Panc1 (cell line): ENCODE results near the gene IPO5. TPM values are rescaled to one million over a fixed set of nuclear protein-coding genes. Genes with fewer than 3 reads are reported as not detected.

Source experiments
- ATAC-seq: fragments of 200-7000 bp; cut with Tn5 transposase; 2 replicates; pipeline ENCODE4 v1.9.1; 2020; ENCODE audit warnings: mild to moderate bottlenecking, moderate library complexity
- BruUV-seq: library from RNA; stranded (reverse); fragments of 400-500 nt; replicated peaks from 2 replicates; lab custom pipeline; 2021; lab: Mats Ljungman, UMichigan
- CTCF ChIA-PET: fragments of 300-600 bp; sonication (Branson Sonifier 250); formaldehyde crosslinking; loops from one replicate; lab custom pipeline; 2022; ENCODE audit warnings: antibody characterized with exemption; lab: Charles Lee
- POLR2A ChIA-PET: fragments of 300-600 bp; sonication (Branson Sonifier 250); formaldehyde crosslinking; loops from one replicate; lab custom pipeline; 2022; ENCODE audit warnings: antibody characterized with exemption; lab: Charles Lee
- DNase-seq: peaks from one replicate; pipeline ENCODE4 v3.0.0-alpha.2; 2010; ENCODE audit warnings: low read depth, low spot score
- H3K27ac ChIP-seq: 2 replicates; pipeline ENCODE4 v1.5.1; 2011; ENCODE audit warnings: mild to moderate bottlenecking, low read length, inconsistent platforms
- H3K27me3 ChIP-seq: fragments of 200-500 bp; sonication (Bioruptor generic); 2 replicates; pipeline ENCODE4 v1.6.0; 2014; ENCODE audit warnings: low read length, inconsistent platforms; ENCODE audit not compliant: control insufficient read depth, insufficient read depth
- H3K36me3 ChIP-seq: fragments of 200-500 bp; sonication (Bioruptor generic); 2 replicates; pipeline ENCODE4 v1.5.1; 2014; ENCODE audit warnings: inconsistent platforms, mild to moderate bottlenecking, low read length, moderate library complexity; ENCODE audit not compliant: control insufficient read depth, insufficient read depth
- H3K4me1 ChIP-seq: 2 replicates; pipeline ENCODE4 v1.5.1; 2011; ENCODE audit warnings: inconsistent platforms, mild to moderate bottlenecking, low read length, moderate library complexity; ENCODE audit not compliant: control insufficient read depth, insufficient read depth
- H3K4me3 ChIP-seq, 2 experiments: 2 replicates each; pipeline ENCODE4 v1.5.1; 2011 to 2012; ENCODE audit warnings: low read depth in 2 of 2, low read length in 2 of 2, mild to moderate bottlenecking in 2 of 2, inconsistent platforms in 1 of 2, moderate library complexity in 1 of 2
- H3K9me3 ChIP-seq: fragments of 200-500 bp; sonication (Bioruptor generic); 2 replicates; pipeline ENCODE4 v1.5.1; 2014; ENCODE audit warnings: low read depth, mild to moderate bottlenecking, inconsistent platforms, low read length, moderate library complexity; ENCODE audit not compliant: control insufficient read depth, insufficient read depth
- CTCF ChIP-seq: fragments of 450-650 bp; IDR thresholded peaks from 2 replicates; pipeline ENCODE4 v1.5.1; 2017; ENCODE audit warnings: mild to moderate bottlenecking
- POLR2AphosphoS5 ChIP-seq: IDR thresholded peaks from 2 replicates; pipeline ENCODE4 v1.6.1; 2012; ENCODE audit warnings: mild to moderate bottlenecking, low read depth, low read length, moderate library complexity
- SIN3A ChIP-seq: IDR thresholded peaks from 2 replicates; pipeline ENCODE4 v1.6.1; 2012; ENCODE audit warnings: low read depth, mild to moderate bottlenecking, low read length, moderate library complexity, borderline replicate concordance; ENCODE audit not compliant: insufficient read depth
- TCF7L2 ChIP-seq: IDR thresholded peaks from 2 replicates; pipeline ENCODE4 v1.6.1; 2011; ENCODE audit warnings: mild to moderate bottlenecking, low read depth, low read length, inconsistent platforms
- in situ Hi-C: cut with HindIII; loops from 2 replicates; pipeline ENCODE4 v1.10.0; 2016; ENCODE audit warnings: low sequenced_read_pairs, low pct_unique_long_range_greater_than_20kb
- intact Hi-C: fragments of 100-400 bp; cut with micrococcal nuclease; formaldehyde crosslinking; loops from one replicate; pipeline ENCODE4 v1.10.0; 2022; ENCODE audit not compliant: unreplicated experiment
- total RNA-seq: library from RNA; stranded (reverse); gene quantifications from one replicate; pipeline ENCODE4 v1.2.1, GENCODE V29; 2021; ENCODE audit not compliant: unreplicated experiment
- TF ChIP-seq, protein P1 (sequence below), 2 experiments: IDR thresholded peaks; 2 replicates each; pipeline ENCODE4 v1.6.1; 2011 to 2012; ENCODE audit warnings: low read depth in 2 of 2, control low read depth in 1 of 2, low read length in 1 of 2, mild to moderate bottlenecking in 1 of 2, moderate library complexity in 1 of 2; ENCODE audit not compliant: insufficient read depth in 1 of 2

Gene IPO5
- total RNA-seq, 1 experiment from 2014 or later = 122 TPM

- H3K4me3 ChIP-seq = no peak overlapping the region
- BruUV-seq = no TSS peak
- in situ Hi-C loops = no loop called here
- DNase-seq (no peak), ATAC-seq (no peak)
- peaks cover 19% of the 10 kb centered on the region for H3K36me3 ChIP-seq
- POLR2A ChIA-PET = no interaction called here
- CTCF ChIA-PET = no interaction called here
- no peak overlapping the region for H3K27ac ChIP-seq
- intact Hi-C loops = loop anchor here (10.0 kb wide), 1 partner anchor 125 kb away; no protein-coding TSS in a partner anchor
- H3K27me3 ChIP-seq = no peaks in the 10 kb centered on the region
- H3K4me1 ChIP-seq = peaks cover 13% of the 10 kb centered on the region
- TF ChIP-seq SIN3A (no peak), CTCF (no peak), POLR2AphosphoS5 (no peak), TCF7L2 (no peak)
- TF ChIP-seq, protein P1, sequence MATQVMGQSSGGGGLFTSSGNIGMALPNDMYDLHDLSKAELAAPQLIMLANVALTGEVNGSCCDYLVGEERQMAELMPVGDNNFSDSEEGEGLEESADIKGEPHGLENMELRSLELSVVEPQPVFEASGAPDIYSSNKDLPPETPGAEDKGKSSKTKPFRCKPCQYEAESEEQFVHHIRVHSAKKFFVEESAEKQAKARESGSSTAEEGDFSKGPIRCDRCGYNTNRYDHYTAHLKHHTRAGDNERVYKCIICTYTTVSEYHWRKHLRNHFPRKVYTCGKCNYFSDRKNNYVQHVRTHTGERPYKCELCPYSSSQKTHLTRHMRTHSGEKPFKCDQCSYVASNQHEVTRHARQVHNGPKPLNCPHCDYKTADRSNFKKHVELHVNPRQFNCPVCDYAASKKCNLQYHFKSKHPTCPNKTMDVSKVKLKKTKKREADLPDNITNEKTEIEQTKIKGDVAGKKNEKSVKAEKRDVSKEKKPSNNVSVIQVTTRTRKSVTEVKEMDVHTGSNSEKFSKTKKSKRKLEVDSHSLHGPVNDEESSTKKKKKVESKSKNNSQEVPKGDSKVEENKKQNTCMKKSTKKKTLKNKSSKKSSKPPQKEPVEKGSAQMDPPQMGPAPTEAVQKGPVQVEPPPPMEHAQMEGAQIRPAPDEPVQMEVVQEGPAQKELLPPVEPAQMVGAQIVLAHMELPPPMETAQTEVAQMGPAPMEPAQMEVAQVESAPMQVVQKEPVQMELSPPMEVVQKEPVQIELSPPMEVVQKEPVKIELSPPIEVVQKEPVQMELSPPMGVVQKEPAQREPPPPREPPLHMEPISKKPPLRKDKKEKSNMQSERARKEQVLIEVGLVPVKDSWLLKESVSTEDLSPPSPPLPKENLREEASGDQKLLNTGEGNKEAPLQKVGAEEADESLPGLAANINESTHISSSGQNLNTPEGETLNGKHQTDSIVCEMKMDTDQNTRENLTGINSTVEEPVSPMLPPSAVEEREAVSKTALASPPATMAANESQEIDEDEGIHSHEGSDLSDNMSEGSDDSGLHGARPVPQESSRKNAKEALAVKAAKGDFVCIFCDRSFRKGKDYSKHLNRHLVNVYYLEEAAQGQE (IDR thresholded peaks at IDR 0.05; ENCODE audit: insufficient read depth in 1 of 2, low read depth in 2 of 2, low read length in 1 of 2) = no peak
- no peaks in the 10 kb centered on the region for H3K9me3 ChIP-seq
Observed at GRCh38 chr13:97979556-97979955, 26.1 kb downstream of the IPO5 start.

GRCh38 chr13:97982286-97982685 lies 28.8 kb downstream of the IPO5 start:
- in situ Hi-C loops = no loop called here

More at GRCh38 chr13:97982286-97982685, 28.8 kb downstream of the IPO5 start:
- H3K9me3 ChIP-seq = no peaks in the 10 kb centered on the region
- H3K36me3 ChIP-seq = peaks cover 26% of the 10 kb centered on the region
- no peak for DNase-seq
- no peak for ATAC-seq
- no peak for TF ChIP-seq SIN3A
- TF ChIP-seq TCF7L2 = no peak
- no peak for TF ChIP-seq POLR2AphosphoS5
- TF ChIP-seq, protein P1 (IDR thresholded peaks at IDR 0.05; ENCODE audit: insufficient read depth in 1 of 2, low read depth in 2 of 2, low read length in 1 of 2) = no peak
- no peak for TF ChIP-seq CTCF
- H3K27me3 ChIP-seq = no peaks in the 10 kb centered on the region
- BruUV-seq = no TSS peak
- H3K4me1 ChIP-seq = peaks cover 13% of the 10 kb centered on the region
- ChIA-PET POLR2A (no interaction called here), CTCF (no interaction called here)
- H3K27ac ChIP-seq = no peak overlapping the region
- intact Hi-C loops = no loop called here
- H3K4me3 ChIP-seq = no peak overlapping the region
